ENCODE results near the gene TAF8.
"Not testable (repeated sequence)": the region's sequence is repeated elsewhere in the genome, so short reads cannot be mapped to it uniquely, and the experiment has no call there.

Gene TAF8

DNA sequence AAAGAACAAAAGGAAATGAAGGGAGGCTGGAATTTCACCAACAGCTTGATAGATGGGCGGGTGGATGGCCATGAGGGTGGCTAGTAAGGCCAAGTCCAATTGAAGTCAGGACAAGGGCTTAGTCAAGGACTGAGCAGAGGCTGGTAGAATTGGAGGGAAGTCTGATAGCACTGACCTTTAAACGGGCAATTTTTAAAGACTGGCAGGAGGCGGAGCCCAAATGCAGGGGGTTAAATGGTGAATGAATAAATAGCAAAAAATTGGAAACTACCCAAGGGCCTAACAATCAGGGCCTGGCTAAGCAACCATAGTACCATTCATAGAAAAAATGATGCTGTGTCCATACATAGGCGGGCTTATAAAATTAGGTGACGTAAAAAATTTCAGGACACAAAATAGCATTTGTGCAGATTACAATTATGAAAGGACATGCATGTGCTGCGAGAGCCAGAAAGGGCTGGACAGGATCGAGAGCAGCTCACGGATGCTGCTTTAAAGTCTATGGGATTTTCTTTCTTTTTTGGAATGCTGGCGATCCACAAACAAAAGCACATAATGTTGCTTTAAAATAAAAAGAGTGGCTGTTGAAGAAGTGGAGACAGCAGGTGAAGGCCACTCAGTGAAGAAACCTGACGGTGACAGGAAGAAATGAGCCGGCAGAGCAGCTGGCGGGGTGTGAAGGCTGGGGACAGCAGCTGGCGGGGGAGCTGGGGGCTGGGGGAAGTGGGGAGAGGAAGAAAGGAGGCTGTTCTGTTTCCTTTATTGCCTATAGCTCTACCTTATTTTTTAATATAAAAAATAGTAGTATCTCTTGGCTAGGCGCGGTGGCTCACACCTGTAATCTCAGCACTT is 42.8 kb upstream of the TAF8 start:
- H3K27ac ChIP-seq (ENCODE audit: low read length) = no peak overlapping the region
- H2AFZ ChIP-seq (ENCODE audit: low read length) = no peak overlapping the region

DNA sequence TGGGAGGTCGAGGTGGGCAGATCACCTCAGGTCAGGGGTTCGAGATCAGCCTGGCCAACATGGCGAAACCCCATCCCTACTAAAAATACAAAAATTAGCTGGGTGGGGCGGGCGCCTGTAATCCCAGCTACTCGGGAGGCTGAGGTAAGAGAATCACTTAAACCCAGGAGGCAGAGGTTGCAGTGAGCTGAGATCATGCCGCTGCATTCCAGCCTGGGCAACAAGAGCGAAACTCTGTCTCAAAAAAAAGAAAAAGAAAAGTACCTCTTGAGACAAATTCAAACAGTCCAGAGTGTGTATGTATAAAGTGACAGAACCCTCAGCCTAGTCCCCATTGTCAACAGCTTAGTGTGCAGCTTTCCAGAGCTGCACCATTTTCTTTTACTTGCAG is 42.2 kb upstream of the TAF8 start:
- H3K9me2 ChIP-seq (replicated peaks; ENCODE audit: insufficient read depth, low read length); H3F3A ChIP-seq (ENCODE audit: insufficient read depth, low read length); H3K36me3 ChIP-seq (replicated peaks; ENCODE audit: insufficient read depth, low read length); H2AFZ ChIP-seq (ENCODE audit: low read length); H3K27me3 ChIP-seq (replicated peaks; ENCODE audit: insufficient read depth, low read length); H4K20me1 ChIP-seq (ENCODE audit: insufficient read depth, low read length); H3K4me3 ChIP-seq (ENCODE audit: low read length); H3K79me2 ChIP-seq (ENCODE audit: low read length); DNase-seq; H3K4me2 ChIP-seq (ENCODE audit: low read depth, low read length); H3K9ac ChIP-seq (ENCODE audit: low read length); H3K27ac ChIP-seq (ENCODE audit: low read length); H3K9me3 ChIP-seq (replicated peaks; ENCODE audit: insufficient read depth, low read length): not testable (repeated sequence)
- peaks cover 12% of the 10 kb centered on the region for H3K4me1 ChIP-seq (ENCODE audit: low read length)

More for the DNA sequence above, 42.8 kb upstream of the TAF8 start:
- Histone ChIP-seq H3F3A (ENCODE audit: insufficient read depth, low read length) (no peaks in the 10 kb centered on the region; the same call in 1 of the 2 replicates), H3K79me2 (ENCODE audit: low read length) (no peaks in the 10 kb centered on the region), H3K27me3 (replicated peaks; ENCODE audit: insufficient read depth, low read length) (no peaks in the 10 kb centered on the region), H3K9ac (ENCODE audit: low read length) (no peak overlapping the region), H3K9me3 (replicated peaks; ENCODE audit: insufficient read depth, low read length) (no peaks in the 10 kb centered on the region), H4K20me1 (ENCODE audit: insufficient read depth, low read length) (no peaks in the 10 kb centered on the region), H3K36me3 (replicated peaks; ENCODE audit: insufficient read depth, low read length) (no peaks in the 10 kb centered on the region), H3K4me1 (ENCODE audit: low read length) (peaks cover 12% of the 10 kb centered on the region), H3K4me2 (ENCODE audit: low read depth, low read length) (no peak overlapping the region), H3K4me3 (ENCODE audit: low read length) (no peak overlapping the region), H3K9me2 (replicated peaks; ENCODE audit: insufficient read depth, low read length) (no peaks in the 10 kb centered on the region)
- DNase-seq = no peak
- TF ChIP-seq, protein P1, sequence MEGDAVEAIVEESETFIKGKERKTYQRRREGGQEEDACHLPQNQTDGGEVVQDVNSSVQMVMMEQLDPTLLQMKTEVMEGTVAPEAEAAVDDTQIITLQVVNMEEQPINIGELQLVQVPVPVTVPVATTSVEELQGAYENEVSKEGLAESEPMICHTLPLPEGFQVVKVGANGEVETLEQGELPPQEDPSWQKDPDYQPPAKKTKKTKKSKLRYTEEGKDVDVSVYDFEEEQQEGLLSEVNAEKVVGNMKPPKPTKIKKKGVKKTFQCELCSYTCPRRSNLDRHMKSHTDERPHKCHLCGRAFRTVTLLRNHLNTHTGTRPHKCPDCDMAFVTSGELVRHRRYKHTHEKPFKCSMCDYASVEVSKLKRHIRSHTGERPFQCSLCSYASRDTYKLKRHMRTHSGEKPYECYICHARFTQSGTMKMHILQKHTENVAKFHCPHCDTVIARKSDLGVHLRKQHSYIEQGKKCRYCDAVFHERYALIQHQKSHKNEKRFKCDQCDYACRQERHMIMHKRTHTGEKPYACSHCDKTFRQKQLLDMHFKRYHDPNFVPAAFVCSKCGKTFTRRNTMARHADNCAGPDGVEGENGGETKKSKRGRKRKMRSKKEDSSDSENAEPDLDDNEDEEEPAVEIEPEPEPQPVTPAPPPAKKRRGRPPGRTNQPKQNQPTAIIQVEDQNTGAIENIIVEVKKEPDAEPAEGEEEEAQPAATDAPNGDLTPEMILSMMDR (IDR thresholded peaks at IDR 0.05; ENCODE audit: low read length) = no peak
- no peak for TF ChIP-seq EZH2 (optimal IDR thresholded peaks at IDR 0.05; ENCODE audit: low read depth, low read length)

DNA sequence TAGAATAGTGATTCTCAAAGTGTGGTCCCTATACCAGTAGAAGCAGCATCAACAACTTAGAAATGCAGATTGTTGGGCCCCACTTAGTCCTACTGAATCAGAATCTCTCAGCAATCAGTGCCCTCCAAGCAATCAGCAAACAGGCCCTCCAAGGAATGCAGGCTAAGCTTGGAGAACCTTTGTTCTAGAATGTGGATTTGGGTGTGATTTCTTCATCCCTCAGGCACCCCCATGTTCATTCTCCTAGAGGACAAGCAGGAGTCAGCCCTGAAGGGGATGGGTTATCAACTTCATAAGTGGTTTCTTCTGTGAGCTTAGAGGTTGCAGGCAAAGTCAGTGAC is 40.5 kb upstream of the TAF8 start:
- Histone ChIP-seq H3K36me3 (replicated peaks; ENCODE audit: insufficient read depth, low read length) (no peaks in the 10 kb centered on the region), H3K27me3 (replicated peaks; ENCODE audit: insufficient read depth, low read length) (no peaks in the 10 kb centered on the region), H3K9me3 (replicated peaks; ENCODE audit: insufficient read depth, low read length) (no peaks in the 10 kb centered on the region), H3K27ac (ENCODE audit: low read length) (0 out of 2 replicates have a peak overlapping the region, but pooled peaks have one; percentile 22), H3K4me2 (ENCODE audit: low read depth, low read length) (peak overlapping the region; percentile 69; the same call in 1 of the 2 replicates), H4K20me1 (ENCODE audit: insufficient read depth, low read length) (no peaks in the 10 kb centered on the region), H3K4me1 (ENCODE audit: low read length) (peaks cover 12% of the 10 kb centered on the region), H3F3A (ENCODE audit: insufficient read depth, low read length) (no peaks in the 10 kb centered on the region; the same call in 1 of the 2 replicates), H2AFZ (ENCODE audit: low read length) (peak overlapping the region; percentile 86), H3K4me3 (ENCODE audit: low read length) (no peak overlapping the region), H3K9ac (ENCODE audit: low read length) (no peak overlapping the region), H3K9me2 (replicated peaks; ENCODE audit: insufficient read depth, low read length) (no peaks in the 10 kb centered on the region), H3K79me2 (ENCODE audit: low read length) (no peaks in the 10 kb centered on the region)
- TF ChIP-seq, protein P1 (IDR thresholded peaks at IDR 0.05; ENCODE audit: low read length) = no peak
- no peak for TF ChIP-seq EZH2 (optimal IDR thresholded peaks at IDR 0.05; ENCODE audit: low read depth, low read length)
- TF ChIP-seq EZH2phosphoT487 (IDR thresholded peaks at IDR 0.05; ENCODE audit: low read length) = no peak
- DNase-seq = no peak

Measured in MM.1S (cell line).